Femur (tissue), 1 donor: ENCODE measurements around the gene CREBL2.
"Not testable (repeated sequence)": the region's sequence is repeated elsewhere in the genome, so short reads cannot be mapped to it uniquely, and the experiment has no call there.

ENCODE experiments used
- DNase-seq: peaks from one replicate; pipeline ENCODE4 v3.0.0-alpha.2; 2017

The CREBL2 gene

DNA sequence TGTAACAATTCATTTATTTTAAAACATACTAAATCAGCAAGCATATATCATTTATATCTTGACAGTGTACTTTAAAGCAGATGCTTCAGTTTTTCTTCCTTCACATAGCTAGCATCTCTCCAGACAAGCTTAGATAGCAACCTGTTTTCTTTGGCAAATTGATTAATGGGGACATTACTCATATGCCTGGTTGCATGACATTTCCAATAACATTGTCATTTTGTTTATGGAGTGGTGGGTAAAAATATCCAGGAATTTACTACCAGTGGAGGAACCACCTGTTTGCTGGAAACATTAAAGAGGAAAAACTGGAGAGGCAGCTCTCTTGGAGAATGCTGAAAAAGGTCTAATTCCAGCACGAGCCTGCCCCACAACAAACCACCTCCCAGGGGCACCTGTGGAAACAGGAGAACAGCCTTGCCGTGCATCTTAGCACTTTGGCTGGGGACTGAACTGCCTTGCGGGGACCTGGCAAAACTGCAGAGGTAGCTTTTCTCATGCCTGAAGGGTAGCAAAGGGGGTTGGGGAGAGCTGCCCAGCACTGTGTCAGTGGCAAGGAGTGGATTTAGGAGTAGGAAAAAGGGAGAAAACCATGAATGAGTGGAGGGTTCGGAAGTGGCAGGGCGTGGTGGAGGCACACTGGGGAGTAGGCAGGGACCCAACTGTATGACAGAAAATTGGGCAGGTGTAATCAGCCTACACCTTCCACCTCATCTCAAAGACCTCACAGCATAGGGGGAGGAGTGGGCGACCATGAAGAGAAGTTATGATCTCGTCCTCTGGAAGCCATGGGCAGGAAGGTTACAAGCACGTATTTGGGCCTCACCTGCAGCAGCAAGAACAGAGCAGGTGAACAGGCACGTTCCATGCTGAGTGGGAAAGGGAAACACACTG is 11.7 kb upstream of the CREBL2 start:
- DNase-seq: no peak

DNA sequence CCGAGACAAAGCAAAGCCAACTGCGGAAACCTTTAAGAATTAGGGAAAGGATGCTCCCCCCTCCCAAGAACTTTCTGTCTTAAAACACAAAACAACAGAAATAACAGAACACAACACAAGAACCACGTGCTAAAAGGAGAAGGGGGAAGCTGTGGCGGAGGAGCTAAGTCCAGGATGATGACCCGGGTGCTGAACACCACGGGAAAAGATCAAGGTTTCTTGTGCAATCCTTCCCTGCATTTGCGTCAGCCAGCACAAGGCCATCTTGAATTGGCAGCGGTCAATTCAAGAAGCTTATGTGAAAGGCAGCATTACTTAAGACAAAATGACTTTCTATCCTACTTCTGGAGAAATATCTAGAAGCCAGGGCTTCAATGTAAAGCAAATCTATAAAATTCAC is 11.0 kb upstream of the CREBL2 start:
- DNase-seq: no peak

DNA sequence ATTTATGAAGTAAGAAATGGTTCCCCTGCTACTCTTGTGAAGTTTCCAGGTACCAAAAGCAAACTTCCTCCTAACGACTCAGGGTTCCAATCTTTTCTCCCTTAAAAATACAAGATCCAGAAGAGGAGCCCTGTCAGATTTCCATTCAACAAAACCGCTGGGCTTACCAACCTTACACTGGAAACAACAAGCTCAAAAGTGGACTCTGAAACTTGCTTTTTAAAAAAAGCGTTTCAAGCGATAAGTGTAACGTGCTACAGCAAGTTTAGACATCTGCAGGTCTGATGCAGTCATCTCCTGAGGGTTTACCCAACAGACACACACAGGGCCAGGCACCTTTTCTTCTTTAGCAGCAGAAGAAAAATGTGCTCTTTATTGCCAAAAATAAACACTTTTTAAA is 6.9 kb upstream of the CREBL2 start:
- DNase-seq: no peak

DNA sequence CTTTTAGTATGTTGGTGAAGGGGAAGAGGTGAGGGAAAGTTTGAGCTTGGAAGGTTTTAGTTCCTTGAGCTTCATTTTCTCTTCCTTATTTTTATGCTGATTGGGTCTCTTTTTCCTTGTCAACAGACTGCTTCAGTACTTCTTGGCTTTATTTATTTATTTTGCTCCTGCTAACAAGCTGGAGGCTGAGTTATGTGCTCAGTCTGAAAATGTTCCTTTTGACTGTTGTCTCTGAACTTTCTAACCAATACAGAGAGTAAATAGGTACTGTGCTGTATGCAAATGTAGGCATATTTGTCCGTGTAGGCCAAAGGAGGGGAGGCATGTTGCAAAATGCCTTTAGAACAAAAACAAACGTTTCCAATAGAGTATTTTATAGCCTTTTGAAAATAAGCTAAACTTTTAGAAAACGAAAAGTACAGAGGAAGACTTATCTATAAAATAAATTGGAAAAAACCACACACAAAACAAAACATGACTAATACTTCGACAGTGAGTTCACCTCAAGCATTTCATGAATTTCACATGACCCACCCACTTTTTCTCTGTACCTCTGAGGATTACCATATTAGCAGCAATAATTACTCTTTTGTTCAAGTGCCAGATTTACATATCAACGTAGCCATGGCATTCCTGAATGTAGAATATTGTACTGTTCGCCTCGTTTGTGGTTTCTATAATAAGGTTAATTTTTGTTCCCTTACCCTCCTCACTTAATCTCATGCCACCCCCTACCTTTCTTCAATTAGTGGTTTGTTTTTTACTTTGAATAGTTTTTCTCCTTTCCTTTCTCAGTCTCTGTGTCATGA is 4.7 kb upstream of the CREBL2 start:
- no peak for DNase-seq

DNA sequence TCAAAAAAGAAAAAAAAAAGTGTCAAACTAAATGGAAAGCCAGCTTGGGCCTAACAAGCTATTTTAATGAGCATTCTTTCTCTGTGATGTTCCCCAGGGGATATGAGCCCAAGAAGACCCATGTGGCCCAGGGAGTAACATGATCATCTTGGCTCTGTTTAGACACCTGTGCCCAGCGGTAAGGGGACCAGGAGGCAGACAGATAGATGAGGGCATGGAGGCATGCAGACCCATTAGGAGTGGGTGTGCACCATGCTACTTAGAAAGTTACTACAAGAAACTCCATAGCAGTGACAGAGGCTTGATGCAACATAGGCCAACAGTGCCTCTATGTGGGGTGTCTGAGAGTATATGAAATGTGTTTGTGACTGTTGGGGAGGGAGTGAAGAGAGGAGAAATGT is 3.1 kb upstream of the CREBL2 start:
- no peak for DNase-seq

DNA sequence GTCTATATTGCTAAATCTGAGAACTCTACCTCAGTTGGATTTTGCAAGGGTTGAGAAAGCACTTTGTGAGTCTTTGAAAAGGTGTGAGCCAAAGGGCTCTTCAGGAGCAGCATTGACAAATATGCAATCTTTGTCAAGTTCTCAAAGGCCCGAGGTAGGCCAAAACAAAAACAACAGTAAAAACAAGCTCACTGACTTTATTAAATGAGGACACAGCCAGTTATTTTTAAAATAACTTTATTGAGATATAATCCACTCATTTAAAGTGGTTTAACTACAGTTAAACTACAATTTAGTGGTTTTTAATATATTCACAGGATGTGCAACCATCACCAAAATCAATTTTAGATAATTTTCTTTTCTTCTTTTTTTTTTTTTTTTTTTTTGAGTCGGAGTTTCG is 2.0 kb upstream of the CREBL2 start:
- DNase-seq: no peak

DNA sequence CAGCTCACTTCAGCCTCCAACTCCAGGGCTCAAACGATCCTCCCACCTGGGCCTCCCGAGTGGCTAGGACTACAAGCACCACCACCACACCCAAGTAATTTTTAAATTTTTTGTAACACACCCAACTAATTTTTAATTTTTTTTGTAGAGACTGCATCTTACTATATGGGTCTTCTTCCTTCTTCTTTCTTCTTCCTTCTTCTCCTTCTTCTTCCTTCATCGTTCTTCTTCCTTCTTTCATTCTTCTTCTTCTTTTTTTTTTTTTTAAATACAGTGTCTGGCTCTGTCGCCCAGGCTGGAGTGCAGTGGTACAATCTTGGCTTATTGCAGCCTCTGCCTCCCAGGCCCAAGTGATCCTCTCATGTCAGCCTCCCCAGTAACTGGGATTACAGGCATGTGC is 965 bp upstream of the CREBL2 start:
- DNase-seq: no peak

DNA sequence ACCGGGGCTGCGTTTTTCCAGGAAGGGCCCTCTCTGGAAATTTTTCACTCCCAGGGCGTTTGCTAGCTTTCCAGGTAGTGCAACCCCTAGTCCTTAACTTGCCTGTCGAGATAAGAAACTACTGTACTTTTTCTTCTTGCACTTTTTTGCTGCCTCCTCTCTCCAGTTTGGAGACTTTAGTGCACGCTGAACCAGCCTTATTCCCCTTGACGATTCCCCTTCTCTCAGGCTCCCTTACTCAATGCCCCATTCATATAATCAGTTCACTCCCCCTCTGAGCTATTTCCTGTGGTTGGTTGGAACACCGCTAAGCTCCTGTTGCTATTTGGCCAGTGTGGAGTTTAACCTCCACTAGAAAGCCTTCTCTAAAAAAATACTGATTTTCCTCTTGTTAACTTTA is 682 bp downstream of the CREBL2 start:
- DNase-seq: no peak

DNA sequence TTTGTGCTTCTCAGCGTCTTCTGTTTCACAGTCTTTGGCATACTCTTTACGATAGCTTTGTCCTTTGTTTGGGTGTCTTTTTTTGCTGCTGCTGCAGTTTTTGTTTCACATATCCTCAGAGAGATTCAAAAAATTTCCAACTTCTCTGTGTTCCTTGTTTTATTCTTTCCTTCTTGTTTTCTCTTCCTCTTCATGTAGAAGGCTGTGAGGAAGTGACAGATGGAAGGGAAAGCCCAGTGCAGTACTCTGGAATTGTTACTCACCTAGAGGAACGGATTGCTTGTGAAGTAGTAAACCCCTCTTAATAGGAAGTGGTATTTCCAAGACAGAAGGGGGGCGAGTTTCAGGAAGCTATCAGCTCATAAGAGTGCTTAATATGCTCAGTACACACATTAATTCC is 1.7 kb downstream of the CREBL2 start:
- DNase-seq: no peak

DNA sequence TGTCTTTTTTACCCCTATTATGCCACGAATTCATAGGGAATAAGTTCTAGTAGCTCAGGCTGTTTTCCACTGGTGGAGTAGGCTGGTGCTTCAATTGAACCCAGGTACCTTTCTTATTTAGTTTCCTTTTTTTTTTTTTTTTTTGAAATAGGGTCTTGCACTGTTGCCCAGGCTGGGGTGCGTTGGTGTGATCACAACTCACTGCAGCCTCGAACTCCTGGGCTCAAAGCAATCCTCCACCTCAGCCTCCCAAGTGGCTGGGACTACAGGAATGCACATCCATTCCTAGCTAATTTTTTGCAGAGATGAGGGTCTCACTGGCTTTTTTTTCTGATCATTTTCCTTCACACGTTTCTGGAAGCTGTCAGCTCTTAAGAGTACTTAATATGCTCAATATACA is 2.7 kb downstream of the CREBL2 start:
- no peak for DNase-seq

DNA sequence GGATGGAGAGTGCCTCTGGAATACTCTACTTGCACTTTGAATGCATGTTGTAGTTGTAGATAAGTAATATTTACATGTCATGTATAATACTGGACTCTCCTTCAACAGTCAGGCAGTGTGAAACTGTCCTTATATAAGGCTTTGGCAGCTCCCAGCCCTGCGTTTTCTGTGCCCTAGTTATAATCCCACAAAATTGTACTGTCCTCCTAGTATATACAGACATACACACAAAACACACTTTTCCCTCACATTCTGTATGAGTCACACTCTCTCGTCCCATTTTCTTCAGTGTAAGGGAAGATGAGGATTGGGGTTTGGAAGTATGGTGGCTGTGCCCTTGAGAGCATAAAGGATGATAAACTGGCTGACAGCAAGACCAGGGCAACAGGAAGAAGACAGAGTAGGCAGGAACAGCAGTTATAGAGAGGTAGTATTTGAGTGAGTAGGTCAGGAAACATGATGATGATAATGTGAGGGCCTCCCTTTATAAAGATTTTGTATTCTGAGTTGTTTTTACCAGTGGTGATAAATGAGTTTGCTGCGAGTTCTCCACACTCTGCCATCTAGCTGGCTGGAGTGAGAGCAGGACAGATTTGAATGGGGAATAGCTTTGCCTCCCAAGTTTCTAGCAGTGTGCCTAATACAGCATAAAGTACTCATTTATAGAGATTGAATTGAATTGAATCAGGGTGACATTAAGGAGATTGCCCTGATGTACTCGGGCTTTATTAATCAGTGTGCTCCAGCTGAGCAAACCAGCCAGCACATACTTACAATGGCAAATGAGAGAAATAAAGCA is 5.0 kb downstream of the CREBL2 start:
- DNase-seq: no peak

DNA sequence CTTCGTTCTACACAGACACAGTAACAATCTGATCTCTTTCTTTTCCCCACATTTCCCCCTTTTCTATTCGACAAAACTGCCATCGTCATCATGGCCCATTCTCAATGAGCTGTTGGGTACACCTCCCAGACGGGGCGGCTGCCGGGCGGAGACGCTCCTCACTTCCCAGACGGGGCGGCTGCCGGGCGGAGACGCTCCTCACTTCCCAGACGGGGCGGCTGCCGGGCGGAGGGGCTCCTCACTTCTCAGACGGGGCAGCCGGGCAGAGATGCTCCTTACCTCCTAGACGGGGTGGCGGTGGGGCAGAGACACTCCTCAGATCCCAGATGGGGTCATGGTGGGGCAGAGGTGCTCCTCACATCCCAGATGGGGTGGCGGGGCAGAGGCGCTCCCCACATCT is 6.4 kb downstream of the CREBL2 start:
- DNase-seq: not testable (repeated sequence)

DNA sequence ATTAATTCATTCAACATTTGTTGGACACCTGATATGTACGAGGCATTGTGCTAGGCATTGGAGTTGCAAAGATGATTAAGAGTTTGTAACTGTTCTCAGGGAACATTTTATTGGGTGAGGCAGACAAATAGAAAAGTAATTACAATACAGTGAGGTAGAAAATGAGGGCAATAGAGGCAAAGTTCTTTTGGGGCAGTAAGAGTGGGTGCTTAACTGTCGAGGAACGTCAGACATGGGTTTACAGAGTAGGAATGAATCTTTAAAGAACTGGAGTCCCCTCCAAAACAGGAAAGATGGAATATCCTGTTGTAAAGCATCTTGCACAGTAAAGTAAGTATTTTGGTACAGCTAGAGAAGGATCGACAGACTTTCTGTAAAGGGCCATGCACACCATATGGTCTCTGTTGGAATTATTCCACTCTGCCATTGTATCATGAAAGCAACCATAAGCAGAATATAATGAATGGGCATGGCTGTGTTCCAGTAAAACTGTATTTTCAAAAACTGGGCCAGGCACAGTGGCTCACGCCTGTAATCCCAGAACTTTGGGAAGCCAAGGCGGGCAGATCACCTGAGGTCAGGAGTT is 9.1 kb downstream of the CREBL2 start:
- no peak for DNase-seq

DNA sequence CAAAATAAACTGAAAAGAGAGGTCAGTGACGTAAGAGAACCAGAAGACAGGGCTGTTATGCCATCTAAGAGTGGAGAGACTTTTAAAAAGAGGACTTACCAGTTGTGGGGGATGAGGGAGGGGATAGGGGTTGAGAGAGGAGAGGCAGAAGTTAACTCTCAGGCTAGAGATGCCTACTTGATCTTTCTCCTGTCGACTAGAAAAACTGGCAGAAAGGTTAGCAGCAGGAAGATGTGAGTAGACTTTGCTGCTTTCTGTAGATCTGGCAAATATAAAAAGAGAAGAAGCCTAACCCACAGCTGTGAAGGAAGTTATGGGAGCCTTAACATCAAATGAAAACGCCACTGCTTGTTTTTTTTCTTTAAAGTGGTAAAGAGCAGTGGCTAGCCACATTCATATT is 10.7 kb downstream of the CREBL2 start:
- DNase-seq: no peak

DNA sequence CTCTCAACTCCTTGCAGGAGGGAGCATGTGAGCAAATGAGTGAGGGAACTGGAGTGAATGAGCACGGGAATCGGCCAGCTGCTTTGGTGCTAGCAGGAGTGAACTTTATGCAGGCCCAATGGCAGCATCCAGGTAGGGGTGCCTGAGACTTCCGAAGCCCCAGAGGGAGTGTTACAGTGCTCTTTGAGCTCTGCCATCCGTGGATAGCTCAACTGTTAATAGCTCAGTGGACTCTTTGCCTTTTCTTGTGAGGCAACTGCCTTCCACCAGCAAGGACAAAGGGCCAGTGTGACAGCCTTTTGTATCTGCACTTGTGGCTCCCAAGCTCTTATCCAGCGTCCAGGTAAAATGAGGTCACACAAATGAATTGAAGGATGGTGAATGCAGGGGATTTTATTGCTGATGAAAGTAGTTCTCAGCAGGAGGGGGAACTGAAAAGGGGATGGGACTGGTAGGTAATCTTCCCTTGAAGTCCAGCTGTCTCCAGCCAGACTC is 12.9 kb downstream of the CREBL2 start:
- DNase-seq: no peak

DNA sequence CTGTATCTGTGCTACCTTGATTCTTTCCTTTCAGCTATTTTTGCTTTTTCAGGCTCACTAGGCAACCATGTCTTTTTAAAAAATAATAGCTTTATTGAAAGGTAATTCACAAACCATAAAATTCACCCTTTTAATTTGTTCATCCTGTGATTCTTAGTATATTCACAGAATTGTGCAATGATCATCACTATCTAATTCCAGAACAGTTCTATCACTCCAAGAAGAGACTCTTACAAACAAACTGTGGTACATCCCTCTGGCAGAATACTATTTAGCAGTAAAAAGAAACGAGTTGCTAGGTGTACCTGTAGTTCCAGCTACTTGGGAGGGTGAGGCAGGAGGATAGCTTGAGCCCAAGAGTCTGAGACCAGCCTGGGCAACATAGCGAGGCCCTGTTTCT is 14.8 kb downstream of the CREBL2 start:
- DNase-seq: no peak

DNA sequence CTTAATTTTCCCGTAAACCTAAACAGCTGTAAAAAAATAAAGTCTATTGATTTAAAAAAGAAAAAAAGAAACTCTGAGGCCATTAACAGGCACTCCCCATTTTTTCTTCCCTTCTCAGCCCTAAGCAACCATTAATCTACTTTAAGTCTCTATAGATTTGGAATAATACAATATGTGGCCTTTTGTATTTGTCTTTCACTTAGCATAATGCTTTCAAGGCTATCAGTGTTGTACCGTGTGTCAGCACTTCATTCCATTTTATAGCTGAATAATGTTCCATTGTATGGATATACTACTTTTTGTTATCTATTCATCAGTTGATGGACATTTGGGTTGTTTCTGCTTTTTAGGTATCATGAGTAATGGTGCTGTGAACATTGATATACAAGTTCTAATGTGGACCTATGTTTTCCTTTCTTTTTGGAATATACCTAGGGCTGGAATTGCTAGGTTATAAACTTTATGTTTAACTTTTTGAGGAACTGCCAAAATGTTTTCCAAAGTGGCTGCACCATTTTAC is 15.7 kb downstream of the CREBL2 start:
- no peak for DNase-seq

DNA sequence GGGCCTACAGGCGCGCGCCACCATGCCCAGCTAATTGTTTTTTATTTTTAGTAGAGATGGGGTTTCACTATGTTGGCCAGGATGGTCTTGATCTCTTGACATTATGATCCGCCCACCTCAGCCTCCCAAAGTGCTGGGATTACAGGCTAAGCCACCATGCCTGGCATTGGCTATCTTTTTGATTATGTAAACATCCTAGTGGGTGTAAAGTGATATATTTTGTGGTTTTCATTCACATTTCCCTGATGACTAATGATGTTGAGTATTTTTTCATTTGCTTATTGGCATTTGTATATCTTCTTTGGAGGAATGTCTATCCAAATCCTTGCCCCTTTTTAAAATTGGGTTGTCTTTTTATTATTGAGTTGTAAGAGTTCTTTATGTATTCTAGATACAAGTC is 16.3 kb downstream of the CREBL2 start:
- no peak for DNase-seq

DNA sequence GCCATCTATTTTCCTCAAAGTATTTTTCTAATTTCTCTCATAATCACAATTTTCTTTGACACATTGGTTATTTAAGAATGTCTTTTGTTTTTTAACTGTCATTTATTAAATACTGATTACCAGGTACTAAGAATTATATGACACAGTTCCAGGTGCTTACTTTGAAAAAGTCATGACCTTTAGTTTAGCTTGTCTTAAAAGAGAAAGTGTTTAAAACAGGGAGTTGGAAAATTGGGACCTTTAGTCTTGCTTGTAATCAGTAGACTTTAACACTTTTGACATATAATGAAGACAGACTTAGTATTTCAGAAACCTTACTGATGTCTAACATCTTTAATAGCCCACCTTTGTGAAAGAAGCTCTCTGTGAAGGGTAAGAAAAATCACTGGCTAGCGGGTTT is 19.2 kb downstream of the CREBL2 start:
- no peak for DNase-seq

DNA sequence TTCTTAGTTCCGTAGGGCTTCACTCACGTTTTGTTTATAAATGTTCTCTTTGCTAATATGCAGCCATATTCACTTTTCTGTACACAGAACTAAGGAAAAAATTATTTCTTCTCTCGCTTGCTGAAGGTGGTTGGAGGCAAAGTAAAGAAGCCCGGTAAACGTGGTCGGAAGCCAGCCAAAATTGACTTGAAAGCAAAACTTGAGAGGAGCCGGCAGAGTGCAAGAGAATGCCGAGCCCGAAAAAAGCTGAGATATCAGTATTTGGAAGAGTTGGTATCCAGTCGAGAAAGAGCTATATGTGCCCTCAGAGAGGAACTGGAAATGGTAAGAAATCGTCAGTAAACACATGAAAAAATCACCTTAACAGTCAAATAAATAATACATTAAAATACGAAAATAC is 24.0 kb downstream of the CREBL2 start:
- DNase-seq: no peak

DNA sequence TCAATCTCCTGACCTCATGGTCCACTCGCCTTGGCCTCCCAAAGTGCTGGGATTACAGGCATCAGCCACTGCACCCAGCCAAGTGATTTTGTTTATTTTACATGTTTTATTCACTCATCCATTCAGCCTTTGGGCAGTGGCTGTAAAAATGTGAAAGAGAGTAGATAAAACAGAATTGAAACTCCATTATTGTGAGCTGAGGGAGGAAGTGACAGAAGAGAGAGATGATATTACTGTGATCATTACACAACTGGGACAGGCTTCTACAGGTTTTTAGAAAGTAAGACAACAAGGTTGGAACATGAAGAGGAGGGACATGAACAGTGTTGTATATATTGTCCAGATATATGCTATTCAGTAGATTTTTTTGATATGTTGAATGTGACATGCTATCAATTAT is 25.0 kb downstream of the CREBL2 start:
- DNase-seq: no peak

DNA sequence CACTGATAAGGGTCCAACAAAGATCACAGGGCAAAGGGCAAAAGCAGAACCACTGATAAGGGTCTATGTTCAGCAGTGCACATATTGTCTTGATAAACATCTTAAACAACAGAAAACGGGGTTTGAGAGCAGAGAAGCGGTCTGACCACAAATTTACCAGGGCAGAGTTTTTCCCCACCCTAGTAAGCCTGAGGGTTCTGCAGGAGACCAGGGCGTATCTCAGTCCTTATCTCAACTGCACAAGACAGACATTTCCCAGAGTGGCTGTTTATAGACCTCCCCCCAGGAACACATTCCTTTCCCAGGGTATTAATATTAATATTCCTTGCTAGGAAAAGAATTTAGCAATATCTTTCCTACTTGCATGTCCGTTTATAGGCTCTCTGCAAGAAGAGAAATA is 28.3 kb downstream of the CREBL2 start:
- DNase-seq: not testable (repeated sequence)

DNA sequence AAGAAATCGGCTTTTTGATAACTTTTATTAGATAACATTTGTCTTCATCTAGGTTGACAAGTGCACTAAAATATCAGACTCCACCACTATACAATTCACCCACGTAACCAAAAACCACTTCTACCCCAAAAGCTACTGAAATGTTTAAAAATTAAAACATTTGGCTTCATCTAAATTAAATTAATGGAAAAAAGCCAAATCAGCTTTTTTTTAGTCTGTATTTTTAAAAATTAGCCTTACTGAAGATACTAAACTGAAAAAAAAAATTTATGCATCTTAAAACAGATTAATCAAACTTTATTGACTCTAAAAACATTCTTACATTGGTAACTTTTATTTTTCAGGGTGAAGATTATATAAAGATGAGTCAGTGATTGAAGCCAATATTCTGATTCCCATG is 30.0 kb downstream of the CREBL2 start:
- DNase-seq: no peak
